ENCODE results near the gene RNF114. TPM values are rescaled to one million over a fixed set of nuclear protein-coding genes. Genes with fewer than 3 reads are reported as not detected.

The RNF114 gene
- total RNA-seq, 1 experiment from 2014 or later = 90.0 TPM

Other genes with a start within 250 kb of the RNF114 start
- gene B4GALT5, start 222.5 kb upstream of the RNF114 start, total RNA-seq (2021) = 60.7 and 78.0 TPM in 2 replicates
- gene SLC9A8, start 123.6 kb upstream of the RNF114 start, total RNA-seq (2021) = 9.8 and 10.1 TPM in 2 replicates
- gene SPATA2, start 20.9 kb upstream of the RNF114 start, total RNA-seq (2021) = 9.2 and 9.7 TPM in 2 replicates
- 4.1 and 4.4 TPM in 2 replicates for gene SNAI1, start 46.6 kb downstream of the RNF114 start, total RNA-seq (2021)
- gene UBE2V1, start 176.8 kb downstream of the RNF114 start, total RNA-seq (2021) = 169 and 203 TPM in 2 replicates
- 22.9 and 25.9 TPM in 2 replicates for gene PEDS1, start 217.3 kb downstream of the RNF114 start, total RNA-seq (2021)